Measurements from ENCODE around the gene SLFNL1.

Gene SLFNL1

GRCh38 chr1:41019353-41019745 lies 2.2 kb downstream of the SLFNL1 start:
- DNase-seq = no peak

- DNase-seq = no peak
These were observed 3.5 kb downstream of the SLFNL1 start for GRCh38 chr1:41018018-41018410.

DNA sequence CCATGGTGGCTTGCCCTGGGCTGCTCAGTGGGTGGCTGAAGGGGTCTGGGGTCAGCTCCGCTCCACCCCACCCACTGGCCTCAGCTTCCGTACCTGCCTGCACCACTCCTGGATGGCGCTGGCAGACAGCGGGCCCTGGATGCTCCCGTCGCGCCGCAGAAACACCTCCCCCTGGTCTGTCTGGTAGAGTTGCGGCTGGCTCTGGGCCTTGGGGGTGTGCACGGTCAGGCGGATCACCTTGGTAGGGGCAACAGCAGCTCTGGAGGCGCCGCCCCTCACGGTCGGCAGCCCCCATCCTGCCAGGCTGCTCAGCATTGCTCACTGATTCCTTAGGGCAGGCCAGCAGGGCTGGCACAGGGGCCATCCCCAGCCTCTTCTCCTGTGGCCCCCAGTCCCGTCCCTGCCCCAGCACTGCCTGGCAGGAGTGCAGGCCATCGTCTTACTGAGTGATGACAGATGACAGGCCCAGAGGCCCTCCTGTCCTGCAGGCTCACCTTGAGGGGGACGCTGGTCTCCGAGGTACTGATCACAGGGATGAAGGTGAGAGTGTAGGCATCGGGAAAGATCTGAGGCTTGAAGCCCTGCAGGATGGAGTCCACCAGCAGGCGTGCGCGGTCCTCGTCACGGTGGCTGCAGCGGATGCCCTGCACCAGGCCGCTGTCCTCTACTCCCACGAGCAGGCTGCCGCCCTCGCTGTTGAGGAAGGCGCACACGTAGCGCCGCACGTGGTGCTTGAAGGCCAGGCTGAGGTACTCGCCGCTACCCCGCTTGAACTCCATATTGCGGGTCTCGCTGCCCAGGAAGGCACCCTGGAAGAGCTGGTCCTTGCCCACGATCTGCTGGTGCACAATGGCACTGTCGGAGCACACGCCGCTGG lies 4.1 kb downstream of the SLFNL1 start:
- no peak for DNase-seq

- DNase-seq = no peak
These were observed 5.5 kb downstream of the SLFNL1 start for GRCh38 chr1:41015897-41016470.

- DNase-seq = no peak
These were observed 6.1 kb downstream of the SLFNL1 start for GRCh38 chr1:41015281-41015896.

GRCh38 chr1:41014871-41015270 lies 6.7 kb downstream of the SLFNL1 start:
- DNase-seq = no peak

DNA sequence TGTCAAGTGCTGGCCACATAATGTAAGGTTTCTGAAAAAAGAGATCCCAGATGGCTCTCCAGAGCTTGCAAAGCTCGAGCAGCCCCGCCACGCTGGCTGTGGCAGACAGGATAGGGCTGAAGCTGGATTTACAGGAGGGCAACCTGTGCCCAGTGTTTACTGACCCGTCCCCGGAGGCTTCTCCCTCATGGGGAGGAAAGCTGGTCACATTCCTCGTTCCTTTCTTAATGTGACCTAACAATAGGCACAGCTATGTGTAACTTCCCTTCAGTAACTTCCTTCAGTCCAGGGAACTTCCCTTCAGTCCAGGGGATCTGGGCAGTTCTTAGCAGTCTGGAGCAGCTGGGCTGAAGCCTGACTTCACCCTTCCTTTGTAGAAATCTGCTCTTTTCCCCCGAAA lies 7.7 kb downstream of the SLFNL1 start:
- DNase-seq = no peak

GRCh38 chr1:41013024-41013423 lies 8.5 kb downstream of the SLFNL1 start:
- no peak for DNase-seq

DNA sequence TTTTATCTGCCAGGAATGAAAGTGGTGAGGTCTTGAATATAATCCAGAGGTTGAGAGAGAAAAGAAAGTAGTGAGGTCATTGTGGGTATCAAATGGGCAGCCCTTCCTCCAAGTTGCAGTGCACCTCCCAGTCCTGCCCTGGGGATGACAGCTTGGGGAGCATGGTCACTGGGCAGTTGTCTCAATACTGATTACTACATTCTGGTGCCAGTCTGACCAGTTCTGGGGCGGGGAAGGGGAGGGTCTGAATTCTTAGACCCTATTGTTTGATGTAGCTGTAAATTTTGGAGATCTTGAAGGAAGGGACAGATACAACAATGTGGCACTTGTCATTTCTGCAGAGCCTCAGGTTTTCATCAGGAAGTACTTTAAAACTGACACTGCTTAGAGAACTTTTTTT lies 11.2 kb downstream of the SLFNL1 start:
- no peak for DNase-seq

GRCh38 chr1:41009466-41009865 lies 12.1 kb downstream of the SLFNL1 start:
- no peak for DNase-seq

GRCh38 chr1:41006942-41007865 lies 14.3 kb downstream of the SLFNL1 start:
- DNase-seq = no peak

GRCh38 chr1:41005876-41006275 lies 15.6 kb downstream of the SLFNL1 start:
- no peak for DNase-seq

- DNase-seq = peak; percentile 94
These were observed 17.8 kb downstream of the SLFNL1 start for GRCh38 chr1:41003640-41004220.

GRCh38 chr1:41003127-41003639 lies 18.3 kb downstream of the SLFNL1 start:
- DNase-seq = no peak

DNA sequence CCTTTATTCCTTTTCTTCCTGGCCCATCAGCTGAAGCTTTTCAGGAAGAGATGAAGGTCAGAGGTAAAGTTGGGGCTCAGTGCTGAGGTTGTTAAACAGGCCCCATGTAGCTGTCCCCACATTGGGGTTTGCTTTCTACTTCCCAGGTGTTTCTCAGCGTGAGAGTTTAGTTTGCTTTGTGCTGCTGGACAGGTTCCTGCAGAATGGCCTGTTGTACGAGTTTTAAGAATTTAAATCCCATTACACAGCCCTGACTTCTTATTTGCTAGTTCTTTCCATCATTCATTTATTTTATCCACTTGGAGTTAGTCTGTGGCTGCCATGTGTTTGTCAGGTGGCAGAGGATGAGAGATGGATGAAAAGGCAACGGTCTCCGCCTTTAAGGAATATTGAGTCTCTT lies 22.9 kb downstream of the SLFNL1 start:
- no peak for DNase-seq

DNA sequence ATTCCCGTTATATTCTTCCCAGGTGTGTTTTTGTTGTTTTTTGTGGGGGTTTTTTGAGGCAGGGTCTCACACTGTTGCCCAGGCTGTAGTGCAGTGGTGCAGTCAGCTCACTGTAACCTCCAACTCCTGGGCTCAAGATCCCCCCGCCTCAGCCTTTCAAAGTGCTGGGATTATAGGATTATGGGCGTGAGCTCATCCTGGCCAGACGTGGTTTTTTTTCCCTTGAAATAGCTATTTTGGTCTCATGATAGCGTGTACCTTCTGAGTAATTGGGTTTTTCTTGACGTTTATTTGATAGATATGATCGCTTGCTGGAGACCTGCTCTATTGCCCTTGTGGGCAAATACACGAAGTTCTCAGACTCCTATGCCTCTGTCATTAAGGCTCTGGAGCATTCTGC lies 24.4 kb downstream of the SLFNL1 start:
- DNase-seq = no peak

DNA sequence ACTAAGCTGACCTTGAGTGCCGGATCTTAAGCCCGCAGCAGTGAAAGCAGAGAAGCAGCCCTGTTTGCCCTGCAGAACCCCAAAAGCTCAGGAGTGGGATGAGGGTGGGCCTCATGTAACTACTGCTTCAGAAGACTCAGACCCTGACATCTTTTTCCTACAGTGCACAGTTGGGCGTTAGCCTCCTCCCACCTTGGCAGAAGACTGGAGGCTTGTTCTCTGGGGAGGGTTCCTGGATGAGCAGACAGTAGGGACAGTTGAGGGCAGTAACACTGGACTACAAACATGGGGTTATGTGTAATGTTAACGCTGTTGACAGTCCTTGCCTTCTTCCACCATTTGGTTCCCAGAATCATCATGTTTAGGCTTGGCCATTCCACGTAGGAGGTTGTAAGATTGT lies 32.5 kb downstream of the SLFNL1 start:
- DNase-seq = no peak

GRCh38 chr1:40988280-40988679 lies 33.2 kb downstream of the SLFNL1 start:
- DNase-seq = no peak

- DNase-seq = no peak
These were observed 33.9 kb downstream of the SLFNL1 start for GRCh38 chr1:40987439-40988276.

GRCh38 chr1:40986956-40987355 lies 34.6 kb downstream of the SLFNL1 start:
- no peak for DNase-seq

GRCh38 chr1:40986328-40986783 lies 35.2 kb downstream of the SLFNL1 start:
- DNase-seq = no peak
